Osteoblast (primary cell): ENCODE measurements around the gene SMARCC1. TPM values are rescaled to one million over a fixed set of nuclear protein-coding genes. Genes with fewer than 3 reads are reported as not detected.

Source experiments
- DNase-seq: peaks from one replicate; pipeline ENCODE4 v3.0.0; 2011; ENCODE audit warnings: low spot score, mixed read lengths; ENCODE audit not compliant: insufficient read length; ENCODE audit errors: missing footprints
- H2AFZ ChIP-seq: 2 replicates; pipeline ENCODE4 v1.6.0; 2011; ENCODE audit warnings: mild to moderate bottlenecking, low read length
- H3K27ac ChIP-seq: 2 replicates; pipeline ENCODE4 v1.5.1; 2011; ENCODE audit warnings: mild to moderate bottlenecking, low read depth, low read length, moderate library complexity
- H3K27me3 ChIP-seq: 2 replicates; pipeline ENCODE4 v1.6.0; 2012; ENCODE audit warnings: mild to moderate bottlenecking, control low read depth, inconsistent platforms, low read length, moderate library complexity; ENCODE audit not compliant: insufficient read depth
- H3K36me3 ChIP-seq: 2 replicates; pipeline ENCODE4 v1.5.1; 2011; ENCODE audit warnings: mild to moderate bottlenecking, low read length, control low read depth, moderate library complexity; ENCODE audit not compliant: insufficient read depth
- H3K4me1 ChIP-seq: 2 replicates; pipeline ENCODE4 v1.5.1; 2011; ENCODE audit warnings: mild to moderate bottlenecking, low read length, control low read depth, moderate library complexity; ENCODE audit not compliant: insufficient read depth
- H3K4me2 ChIP-seq: 2 replicates; pipeline ENCODE4 v1.6.0; 2011; ENCODE audit warnings: mild to moderate bottlenecking, low read length; ENCODE audit not compliant: insufficient read depth
- H3K4me3 ChIP-seq: fragments of 200-600 bp; sonication (generic); 3 replicates; pipeline ENCODE4 v1.5.1; 2012; ENCODE audit warnings: mild to moderate bottlenecking, low read length, inconsistent platforms; ENCODE audit not compliant: insufficient read depth
- H3K79me2 ChIP-seq: 2 replicates; pipeline ENCODE4 v1.6.0; 2012; ENCODE audit warnings: mild to moderate bottlenecking, low read length, control low read depth, inconsistent platforms; ENCODE audit not compliant: insufficient read depth
- H3K9me3 ChIP-seq: 2 replicates; pipeline ENCODE4 v1.5.1; 2011; ENCODE audit warnings: low read depth, low read length, control low read depth
- H4K20me1 ChIP-seq: 2 replicates; pipeline ENCODE4 v1.6.0; 2012; ENCODE audit warnings: mild to moderate bottlenecking, low read length, control low read depth; ENCODE audit not compliant: insufficient read depth
- CTCF ChIP-seq: IDR thresholded peaks from 2 replicates; pipeline ENCODE4 v1.5.1; 2011; ENCODE audit warnings: mild to moderate bottlenecking, low read depth, low read length, moderate library complexity; ENCODE audit errors: extremely low read depth
- total RNA-seq: library from RNA; depleted of rRNA; stranded (reverse); fragments of >200 nt; gene quantifications from 2 replicates; pipeline ENCODE4 v1.2.3, GENCODE V29; 2012

SMARCC1 gene
- total RNA-seq, 1 donor = 46.7 TPM

GRCh38 chr3:47780741-47781684, 680 bp downstream of the SMARCC1 start:
- no peak for TF ChIP-seq CTCF
- peak overlapping the region; percentile 79 for H3K4me2 ChIP-seq
- H3K4me1 ChIP-seq = peaks cover 14% of the 10 kb centered on the region
- no peaks in the 10 kb centered on the region for H3K36me3 ChIP-seq
- peaks cover 54% of the 10 kb centered on the region for H3K79me2 ChIP-seq
- peak overlapping the region; percentile 97 for H3K4me3 ChIP-seq
- H4K20me1 ChIP-seq = peaks cover 10% of the 10 kb centered on the region
- H3K9me3 ChIP-seq = no peaks in the 10 kb centered on the region
- H3K27me3 ChIP-seq = no peaks in the 10 kb centered on the region
- peak overlapping the region; percentile 91 for H2AFZ ChIP-seq
- peak overlapping the region; percentile 76 for H3K27ac ChIP-seq
- peak; percentile 90 for DNase-seq

GRCh38 chr3:47778746-47779145, 2.9 kb downstream of the SMARCC1 start:
- no peaks in the 10 kb centered on the region for H3K27me3 ChIP-seq
- peaks cover 14% of the 10 kb centered on the region for H3K4me1 ChIP-seq
- no peak overlapping the region for H2AFZ ChIP-seq
- H3K36me3 ChIP-seq = no peaks in the 10 kb centered on the region
- H4K20me1 ChIP-seq = peaks cover 13% of the 10 kb centered on the region
- H3K9me3 ChIP-seq = no peaks in the 10 kb centered on the region
- no peak for TF ChIP-seq CTCF
- H3K4me2 ChIP-seq = no peak overlapping the region
- DNase-seq = peak; percentile 6
- no peak overlapping the region for H3K4me3 ChIP-seq
- peaks cover 75% of the 10 kb centered on the region for H3K79me2 ChIP-seq
- H3K27ac ChIP-seq = no peak overlapping the region

- Histone ChIP-seq H3K36me3 (peaks cover 18% of the 10 kb centered on the region), H3K4me1 (no peaks in the 10 kb centered on the region), H3K9me3 (no peaks in the 10 kb centered on the region), H3K4me2 (no peak overlapping the region), H3K27ac (no peak overlapping the region), H3K27me3 (no peaks in the 10 kb centered on the region), H4K20me1 (peaks cover 21% of the 10 kb centered on the region), H3K79me2 (peaks cover 77% of the 10 kb centered on the region), H3K4me3 (no peak overlapping the region), H2AFZ (no peak overlapping the region)
- DNase-seq = peak; percentile 48
- no peak for TF ChIP-seq CTCF
Observed at GRCh38 chr3:47772788-47773187, 8.9 kb downstream of the SMARCC1 start.

GRCh38 chr3:47772047-47772446, 9.6 kb downstream of the SMARCC1 start:
- Histone ChIP-seq H3K27ac (no peak overlapping the region), H3K4me1 (no peaks in the 10 kb centered on the region), H2AFZ (no peak overlapping the region), H3K36me3 (peaks cover 20% of the 10 kb centered on the region), H4K20me1 (peaks cover 21% of the 10 kb centered on the region), H3K4me2 (no peak overlapping the region), H3K4me3 (no peak overlapping the region), H3K27me3 (no peaks in the 10 kb centered on the region), H3K79me2 (peaks cover 71% of the 10 kb centered on the region), H3K9me3 (no peaks in the 10 kb centered on the region)
- no peak for TF ChIP-seq CTCF
- peak; percentile 25 for DNase-seq
